Heart right ventricle (tissue), 16 donors: ENCODE data around the gene COMMD3. TPM values are rescaled to one million over a fixed set of nuclear protein-coding genes. Genes with fewer than 3 reads are reported as not detected.

Experiments used
- ATAC-seq, 8 donors: fragments of 200-7000 bp; cut with Tn5 transposase; one replicate each; pipeline ENCODE4 v1.9.1; 2020; ENCODE audit warnings: mild to moderate bottlenecking in 8 of 8, moderate library complexity in 8 of 8, moderate number of reproducible peaks in 1 of 8
- DNase-seq, 2 donors: peaks; one replicate each; pipeline ENCODE4 v3.0.0-alpha.2; 2020
- H3K27ac ChIP-seq, 10 donors: fragments of 200-600 bp; sonication (generic) in 2 of 10; one replicate each; pipeline versions ENCODE4 v1.5.0 to v1.8.0; 2020 to 2022; ENCODE audit warnings: mild to moderate bottlenecking in 3 of 10
- H3K27me3 ChIP-seq, 7 donors: fragments of 200-600 bp; one replicate each; pipeline ENCODE4 v1.8.0; 2021 to 2022; ENCODE audit warnings: mild to moderate bottlenecking in 2 of 7
- H3K36me3 ChIP-seq, 9 donors: fragments of 200-600 bp; sonication (generic) in 1 of 9; one replicate each; pipeline versions ENCODE4 v1.5.0 to v1.8.0; 2020 to 2022; ENCODE audit warnings: mild to moderate bottlenecking in 2 of 9
- H3K4me1 ChIP-seq, 9 donors: fragments of 200-600 bp; sonication (generic) in 1 of 9; one replicate each; pipeline versions ENCODE4 v1.5.0 to v1.8.0; 2020 to 2022; ENCODE audit warnings: mild to moderate bottlenecking in 4 of 9
- H3K4me3 ChIP-seq, 10 donors: fragments of 200-600 bp; sonication (generic) in 2 of 10; one replicate each; pipeline versions ENCODE4 v1.5.0 to v1.8.0; 2020 to 2022; ENCODE audit warnings: mild to moderate bottlenecking in 7 of 10, moderate library complexity in 2 of 10
- H3K9me3 ChIP-seq, 11 donors: fragments of 200-600 bp in 10 of 11; sonication (generic) in 2 of 11; one replicate each; pipeline versions ENCODE4 v1.5.0 to v1.8.0; 2013 to 2022; ENCODE audit warnings: mild to moderate bottlenecking in 2 of 11, control low read depth in 1 of 11, moderate library complexity in 1 of 11
- CTCF ChIP-seq, 9 donors: fragments of 200-600 bp; sonication (generic) in 2 of 9; IDR thresholded peaks; one replicate each; pipeline versions ENCODE4 v1.5.0 to v1.8.0; 2021 to 2022; ENCODE audit warnings: antibody characterized with exemption in 9 of 9, mild to moderate bottlenecking in 5 of 9, moderate library complexity in 1 of 9
- WGBS, 2 donors: extraction: QIAGEN DNeasy Blood & Tissue Kit; methylation state at CpG; one replicate each; pipeline ENCODE4 v1.1.7; 2013; ENCODE audit warnings: inconsistent platforms in 1 of 2; 5-methylcytosine and 5-hydroxymethylcytosine counted together
- intact Hi-C, 10 donors: fragments of 100-400 bp; cut with DNase I; formaldehyde crosslinking; loops; one replicate each; pipeline versions ENCODE4 v1.11.1 to v1.14.2; 2022
- long read RNA-seq, 3 donors: library from polyadenylated mRNA; unstranded; transcript quantifications; one replicate each; pipeline ENCODE4 v2.0.0, GENCODE V29; 2020 to 2021
- polyA plus RNA-seq, 2 donors: library from polyadenylated mRNA; stranded (reverse); fragments of 200-250 nt; gene quantifications; one replicate each; pipeline ENCODE4 v1.2.3, GENCODE V29; 2013
- total RNA-seq, 10 donors: library from RNA; stranded (reverse); fragmentation: NEBNext Ultra II Directional in 3 of 10; extraction: Animal tissue kit (Norgen Biotek cat#: 25700) in 3 of 10; gene quantifications; one replicate each; pipeline versions ENCODE4 v1.2.1 to v1.2.4, GENCODE V29; 2021 to 2023
- donor health status: Arrhythmogenic right ventricular cardiomyopathy.
- donor health status: ischemic (EF 13 %, LVEDD 7.1; RV severe dilation, severe dysfunction).
- donor health status: healthy with polysubstance abuse.
- donor health status: DM: no; HTN: yes; CAD: no.
- donor health status: DM: no; HTN: no; CAD: no.
- donor health status: ischemic (EF 25% LVEDD 6.9; RV normal size, moderate dysfunction).
- donor health status: ischemic (EF 25% LVEDD 5.7; RV mildly dilated, moderate dysfunction).
- donor health status: healthy.
- donor health status: DM: yes; HTN: yes; CAD: no.
- donor health status: Ischemic cardiomyopathy.
- donor health status: ischemic (EF 35%, LVEDD 5.7; RV mildly dilated, moderate dysfunction).
- donor health status: nonischemic (EF 11% LVEDD 7.7; RV severe dilation, severe dysfunction).
- donor health status: DM: yes; HTN: yes; CAD: no.
- donor health status: PGD.
- donor health status: ischemic (EF 29% LVEDD 5.4; RV normal size, mild dysfunction).
- donor health status: nonischemic (EF 23%, LVEDD 6.1; RV moderate dilation, normal function).

Gene COMMD3
- total RNA-seq (10 to 100 TPM; 72.7 to 95.0 (median 80.6) TPM), polyA plus RNA-seq (10 to 100 TPM; 62.2 to 84.9 TPM)
- long read RNA-seq, donor 1, transcript COMMD3-201 (8 exons, 1,342 nt) = major isoform, 37 of 44 reads
- long read RNA-seq, donor 1, partial matches to known transcripts = 1 of 44 reads
- long read RNA-seq, donor 1, other reads (novel, unspliced or antisense) = 3 of 44 reads
- long read RNA-seq, donor 2, transcript COMMD3-201 (8 exons, 1,342 nt) = major isoform, 64 of 77 reads
- long read RNA-seq, donor 2, partial matches to known transcripts = 3 of 77 reads
- long read RNA-seq, donor 2, other reads (novel, unspliced or antisense) = 5 of 77 reads
- long read RNA-seq, donor 3, transcript COMMD3-201 (8 exons, 1,342 nt) = major isoform, 40 of 55 reads
- long read RNA-seq, donor 3, transcript COMMD3-206 (4 exons, 1,344 nt) = minor isoform, 8 of 55 reads
- long read RNA-seq, donor 3, partial matches to known transcripts = 1 of 55 reads
- long read RNA-seq, donor 3, other reads (novel, unspliced or antisense) = 3 of 55 reads

- ATAC-seq (peak; percentile 91 to 96 (median 93)), DNase-seq (peak; percentile 89 to 91)
- H3K9me3 ChIP-seq = no peaks in the 10 kb centered on the region
- intact Hi-C loops = loop anchor here in 8 of 10 donors (2.0 to 10.0 kb wide), 9 partner anchors 62 to 314 kb away; partner anchors contain the start of gene DNAJC1 (in 5 of the 8)
- peak within 1 kb of the TSS; percentile 83 to 96 (median 90) for H3K4me3 ChIP-seq
- no peaks in the 10 kb centered on the region for H3K27me3 ChIP-seq
- 1% methylated on average over 63 of the region's 63 CpGs for WGBS, 2 donors
- peak within 1 kb of the TSS; percentile 85 to 96 (median 94) for H3K27ac ChIP-seq
- no peaks in the 10 kb centered on the region for H3K36me3 ChIP-seq
- H3K4me1 ChIP-seq = peaks cover 0 to 44% (median 35%) of the 10 kb centered on the region in 9 donors
- TF ChIP-seq CTCF (IDR thresholded peaks at IDR 0.05) = no peak
These were observed at the start of gene COMMD3 for GRCh38 chr10:22316286-22317075. TSS of gene COMMD3 (plus strand) at chr10:22316388. CDS start at chr10:22316418, 30 bp downstream.

GRCh38 chr10:22268503-22268902, 47.7 kb upstream of the COMMD3 start:
- H3K4me3 ChIP-seq = no peak overlapping the region
- no peak overlapping the region for H3K27ac ChIP-seq
- H3K27me3 ChIP-seq = peaks cover 0 to 29% (median 9%) of the 10 kb centered on the region in 7 donors
- WGBS, 2 donors = 65 to 88% methylated on average over 2 of the region's 2 CpGs
- no peaks in the 10 kb centered on the region for H3K4me1 ChIP-seq
- H3K36me3 ChIP-seq = no peaks in the 10 kb centered on the region
- DNase-seq (no peak), ATAC-seq (no peak)
- no peaks in the 10 kb centered on the region for H3K9me3 ChIP-seq
- no peak for TF ChIP-seq CTCF (IDR thresholded peaks at IDR 0.05)
- intact Hi-C loops = no loop called here

- no peaks in the 10 kb centered on the region for H3K36me3 ChIP-seq
- H3K9me3 ChIP-seq = no peaks in the 10 kb centered on the region
- no peak for TF ChIP-seq CTCF (IDR thresholded peaks at IDR 0.05)
- 87 to 91% methylated on average over 6 of the region's 6 CpGs for WGBS, 2 donors
- ATAC-seq (no peak), DNase-seq (no peak)
- no peak overlapping the region for H3K27ac ChIP-seq
- intact Hi-C loops = no loop called here
- no peak overlapping the region for H3K4me3 ChIP-seq
- H3K4me1 ChIP-seq = no peaks in the 10 kb centered on the region
- H3K27me3 ChIP-seq = peaks cover 0 to 8% (median 3%) of the 10 kb centered on the region in 7 donors
These were observed 44.4 kb upstream of the COMMD3 start for GRCh38 chr10:22271786-22272185.

GRCh38 chr10:22278441-22278782, 37.8 kb upstream of the COMMD3 start:
- H3K36me3 ChIP-seq = no peaks in the 10 kb centered on the region
- no peak overlapping the region for H3K4me3 ChIP-seq
- H3K27me3 ChIP-seq = peaks cover 0 to 28% (median 0%) of the 10 kb centered on the region in 7 donors
- 92 to 96% methylated on average over 4 of the region's 4 CpGs for WGBS, 2 donors
- ATAC-seq = no peak
- no peaks in the 10 kb centered on the region for H3K9me3 ChIP-seq
- no peaks in the 10 kb centered on the region for H3K4me1 ChIP-seq
- no peak overlapping the region for H3K27ac ChIP-seq
- no peak for DNase-seq
- TF ChIP-seq CTCF (IDR thresholded peaks at IDR 0.05) = no peak
- intact Hi-C loops = no loop called here
